Adrenal gland (tissue), 12 donors: ENCODE data around the gene ARHGEF2. TPM values are rescaled to one million over a fixed set of nuclear protein-coding genes. Genes with fewer than 3 reads are reported as not detected.

Experiments
- DNase-seq, 7 donors: peaks; one replicate each; pipeline ENCODE4 v3.0.0-alpha.2; 2019 to 2020
- H3K27ac ChIP-seq, 5 donors: fragments of 200-600 bp; sonication (generic) in 4 of 5; 1 replicate in 3 of 5; 2 replicates in 2 of 5; pipeline versions ENCODE4 v1.5.1 to v1.8.0; 2016 to 2020; ENCODE audit warnings: mild to moderate bottlenecking in 1 of 5
- H3K27me3 ChIP-seq: fragments of 200-600 bp; 2 replicates; pipeline ENCODE4 v1.8.0; 2021
- H3K36me3 ChIP-seq, 2 donors: fragments of 200-600 bp; replicated peaks in 1 of 2; 1 replicate in 1 of 2; 2 replicates in 1 of 2; pipeline versions ENCODE4 v1.5.1 to v1.8.0; 2018 to 2022
- H3K4me1 ChIP-seq, 2 donors: fragments of 200-600 bp; replicated peaks in 1 of 2; 1 replicate in 1 of 2; 2 replicates in 1 of 2; pipeline versions ENCODE4 v1.5.1 to v1.8.0; 2018 to 2021
- H3K4me3 ChIP-seq, 4 donors: fragments of 200-600 bp; sonication (generic) in 3 of 4; one replicate each; pipeline ENCODE4 v1.5.1; 2016 to 2018
- H3K9me3 ChIP-seq, 3 donors: fragments of 200-600 bp; sonication (generic) in 1 of 3; replicated peaks in 1 of 3; 1 replicate in 2 of 3; 2 replicates in 1 of 3; pipeline versions ENCODE4 v1.5.1 to v1.8.0; 2016 to 2021
- CTCF ChIP-seq, 6 experiments: fragments of 450-650 bp in 4 of 6; fragments of 200-600 bp in 2 of 6; sonication (generic) in 1 of 6; IDR thresholded peaks; 1 replicate in 5 of 6; 2 replicates in 1 of 6; pipeline versions ENCODE4 v1.5.1 to v1.8.0; 2016 to 2021; ENCODE audit warnings: antibody characterized with exemption in 6 of 6, mild to moderate bottlenecking in 2 of 6, moderate library complexity in 1 of 6
- POLR2A ChIP-seq, 2 donors: fragments of 450-650 bp; IDR thresholded peaks; one replicate each; pipeline ENCODE4 v1.6.1; 2017; ENCODE audit warnings: antibody characterized with exemption in 2 of 2, mild to moderate bottlenecking in 2 of 2, moderate library complexity in 1 of 2
- WGBS, 4 donors: extraction: QIAGEN DNeasy Blood & Tissue Kit in 2 of 4; methylation state at CpG; one replicate each; pipeline versions ENCODE4 v1.1.5 to v1.1.7; 2013 to 2017; 5-methylcytosine and 5-hydroxymethylcytosine counted together
- intact Hi-C, 2 donors: fragments of 100-400 bp; cut with DNase I; formaldehyde crosslinking; loops; one replicate each; pipeline versions ENCODE4 v1.14.1 to v1.15.0; 2022 to 2023
- polyA plus RNA-seq, 3 donors: library from polyadenylated mRNA; stranded (reverse); fragments of 200-250 nt in 2 of 3; fragments of 350-450 nt in 1 of 3; fragmentation: Illumina TruSeq in 1 of 3; extraction: RNeasy Lipid Tissue Mini Kit (QIAGEN cat#74804) in 1 of 3; gene quantifications; one replicate each; pipeline ENCODE4 v1.2.3, GENCODE V29; 2013 to 2014
- total RNA-seq, 9 donors: library from RNA; depleted of rRNA in 4 of 9; stranded (reverse); fragments of >200 nt in 4 of 9; fragments of 120-200 nt in 1 of 9; fragmentation: NEBNext Ultra II Directional in 1 of 9; extraction: Animal tissue kit (Norgen Biotek cat#: 25700) in 1 of 9; gene quantifications; one replicate each; pipeline versions ENCODE4 v1.1.0 to v1.2.4, GENCODE V29; 2013 to 2023
- donor health status: healthy with polysubstance abuse.
- donor health status: Bipolar disorder and iron deficiency.
- donor health status: DM: yes; HTN: yes; CAD: no.
- donor health status: DM: no; HTN: no; CAD: no.
- donor health status: DM: no; HTN: no; CAD: no.
- donor health status: DM: yes; HTN: yes; CAD: no.

The ARHGEF2 gene
- total and polyA plus RNA-seq, 12 donors: 7.6 to 41.3 (median 29.8) TPM

DNA sequence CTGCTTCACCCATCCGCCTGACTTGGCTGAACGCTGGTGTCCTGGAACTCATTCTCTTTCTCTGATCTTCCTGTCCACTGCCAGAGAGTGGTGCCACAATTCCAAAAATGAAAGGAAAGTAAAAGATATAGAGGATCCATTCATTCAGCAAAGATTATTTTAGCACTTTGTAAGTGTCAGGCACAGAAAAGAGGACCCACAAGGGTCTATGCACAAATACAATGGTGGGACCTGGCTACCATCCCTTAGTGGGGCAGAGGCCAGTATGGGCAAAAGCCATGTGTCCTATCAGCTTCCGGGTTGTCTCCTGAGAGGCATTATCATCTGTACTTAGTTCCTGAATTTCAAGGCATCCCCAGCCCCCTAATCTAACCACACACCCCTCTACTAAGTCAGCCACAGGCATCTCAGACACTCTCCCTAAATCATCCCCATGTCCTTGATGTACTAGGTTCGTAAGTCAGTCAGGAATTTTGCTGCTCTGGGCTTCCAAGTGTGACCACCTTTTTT lies 23.4 kb upstream of the ARHGEF2 start:
- H3K4me3 ChIP-seq: no peak overlapping the region
- no peaks in the 10 kb centered on the region for H3K9me3 ChIP-seq
- H3K36me3 ChIP-seq: no peaks in the 10 kb centered on the region
- no peaks in the 10 kb centered on the region for H3K27me3 ChIP-seq
- H3K27ac ChIP-seq: peak overlapping the region in 1 of 5 donors; percentile 5
- no peak for DNase-seq
- TF ChIP-seq CTCF (IDR thresholded peaks at IDR 0.05) (peak in 1 of 6 experiments; percentile 14), POLR2A (IDR thresholded peaks at IDR 0.05) (no peak)
- WGBS, 4 donors: 41 to 62% (median 55%) methylated on average over 4 of the region's 4 CpGs
- H3K4me1 ChIP-seq: peaks cover 0 to 14% of the 10 kb centered on the region in 2 donors
- intact Hi-C loops: loop anchor here in 1 of 2 donors (10.0 kb wide), 1 partner anchor 63 kb away; the partner anchor contains the start of gene RAB25

- Histone ChIP-seq H3K36me3 (no peaks in the 10 kb centered on the region), H3K9me3 (no peaks in the 10 kb centered on the region), H3K27me3 (no peaks in the 10 kb centered on the region), H3K4me1 (peaks cover 0 to 14% of the 10 kb centered on the region in 2 donors), H3K27ac (peak overlapping the region in 1 of 5 donors; percentile 5), H3K4me3 (no peak overlapping the region)
- no peak for TF ChIP-seq CTCF (IDR thresholded peaks at IDR 0.05)
- WGBS, 4 donors: 63 to 74% (median 70%) methylated on average over 10 of the region's 10 CpGs
- intact Hi-C loops: loop anchor here in 1 of 2 donors (10.0 kb wide), 1 partner anchor 64 kb away; the partner anchor contains the start of gene RAB25
- DNase-seq: no peak
These were observed 22.8 kb upstream of the ARHGEF2 start for GRCh38 chr1:156001021-156001661.

GRCh38 chr1:155999964-156000363 lies 21.6 kb upstream of the ARHGEF2 start:
- intact Hi-C loops: loop anchor here in 1 of 2 donors (10.0 kb wide), 1 partner anchor 65 kb away; the partner anchor contains the start of gene RAB25
- 63 to 82% (median 68%) methylated on average over 1 of the region's 1 CpG for WGBS, 4 donors
- Histone ChIP-seq H3K36me3 (no peaks in the 10 kb centered on the region), H3K27ac (no peak overlapping the region), H3K4me1 (peaks cover 0 to 14% of the 10 kb centered on the region in 2 donors), H3K9me3 (no peaks in the 10 kb centered on the region), H3K27me3 (no peaks in the 10 kb centered on the region), H3K4me3 (no peak overlapping the region)
- TF ChIP-seq POLR2A (IDR thresholded peaks at IDR 0.05) (no peak), CTCF (IDR thresholded peaks at IDR 0.05) (no peak)
- DNase-seq: no peak

DNA sequence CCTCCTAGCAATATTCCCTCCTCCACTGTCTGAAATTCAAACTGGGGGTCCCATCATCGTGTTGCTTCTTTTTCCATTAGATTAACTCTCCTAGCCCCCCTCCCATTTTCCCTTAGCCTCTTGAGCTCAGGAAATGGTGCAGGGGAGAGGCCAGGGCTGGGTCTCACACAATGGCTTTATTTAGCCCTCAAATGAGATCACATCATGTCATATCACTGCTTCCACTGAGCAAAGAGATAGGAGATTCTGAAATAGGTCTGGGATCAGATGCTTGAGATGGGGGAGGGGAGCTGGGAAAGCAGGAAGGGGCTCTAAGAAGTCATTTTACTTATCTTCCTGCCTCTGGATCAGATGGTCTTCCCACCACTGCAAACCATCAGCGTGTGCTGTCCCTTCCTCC lies 17.8 kb upstream of the ARHGEF2 start:
- TF ChIP-seq POLR2A (IDR thresholded peaks at IDR 0.05) (no peak), CTCF (IDR thresholded peaks at IDR 0.05) (no peak)
- H3K4me1 ChIP-seq: peaks cover 0 to 4% of the 10 kb centered on the region in 2 donors

More for the DNA sequence above, 17.8 kb upstream of the ARHGEF2 start:
- no peak overlapping the region for H3K27ac ChIP-seq
- no peaks in the 10 kb centered on the region for H3K27me3 ChIP-seq
- no peak overlapping the region for H3K4me3 ChIP-seq
- intact Hi-C loops: no loop called here
- DNase-seq: no peak
- WGBS, 4 donors: 32 to 54% (median 52%) methylated on average over 2 of the region's 2 CpGs
- no peaks in the 10 kb centered on the region for H3K9me3 ChIP-seq
- no peaks in the 10 kb centered on the region for H3K36me3 ChIP-seq
